Measurements from ENCODE around the gene OR10AD1.
A peak's percentile ranks its signal among the peaks of the same experiment; 100 is the strongest.

The OR10AD1 gene

GRCh38 chr12:48177982-48178381 lies 25.1 kb downstream of the OR10AD1 start:
- Histone ChIP-seq H3K9ac (ENCODE audit: low read depth, low read length) (no peak overlapping the region), H3K27me3 (ENCODE audit: insufficient read depth, low read length) (peaks cover 44% of the 10 kb centered on the region), H3K27ac (ENCODE audit: low read depth, low read length) (no peak overlapping the region), H3K9me3 (ENCODE audit: insufficient read depth, low read depth, low read length) (no peaks in the 10 kb centered on the region), H3K4me3 (ENCODE audit: low read length) (no peak overlapping the region), H3K4me1 (ENCODE audit: insufficient read depth, low read length) (peaks cover 35% of the 10 kb centered on the region), H3K36me3 (ENCODE audit: insufficient read depth, low read length) (no peaks in the 10 kb centered on the region)
- 68% methylated on average over 4 of the region's 4 CpGs for WGBS

GRCh38 chr12:48176417-48176751 lies 26.7 kb downstream of the OR10AD1 start:
- peaks cover 28% of the 10 kb centered on the region for H3K27me3 ChIP-seq (ENCODE audit: insufficient read depth, low read length)
- no peaks in the 10 kb centered on the region for H3K9me3 ChIP-seq (ENCODE audit: insufficient read depth, low read depth, low read length)
- H3K4me1 ChIP-seq (ENCODE audit: insufficient read depth, low read length), result peaks cover 29% of the 10 kb centered on the region
- H3K27ac ChIP-seq (ENCODE audit: low read depth, low read length), result no peak overlapping the region
- H3K4me3 ChIP-seq (ENCODE audit: low read length), result peak overlapping the region; percentile 34; the same call in 1 of the 2 replicates
- H3K36me3 ChIP-seq (ENCODE audit: insufficient read depth, low read length), result no peaks in the 10 kb centered on the region
- H3K9ac ChIP-seq (ENCODE audit: low read depth, low read length), result 0 out of 2 replicates have a peak overlapping the region, but pooled peaks have one; percentile 19

- 57% methylated on average over 2 of the region's 3 CpGs for WGBS
- H3K4me1 ChIP-seq (ENCODE audit: insufficient read depth, low read length), result peaks cover 29% of the 10 kb centered on the region
- no peaks in the 10 kb centered on the region for H3K36me3 ChIP-seq (ENCODE audit: insufficient read depth, low read length)
- H3K4me3 ChIP-seq (ENCODE audit: low read length), result peak overlapping the region; percentile 34
- H3K9ac ChIP-seq (ENCODE audit: low read depth, low read length), result 0 out of 2 replicates have a peak overlapping the region, but pooled peaks have one; percentile 19
- peak overlapping the region; percentile 17; the same call in 1 of the 2 replicates for H3K27ac ChIP-seq (ENCODE audit: low read depth, low read length)
- peaks cover 22% of the 10 kb centered on the region for H3K27me3 ChIP-seq (ENCODE audit: insufficient read depth, low read length)
- no peaks in the 10 kb centered on the region for H3K9me3 ChIP-seq (ENCODE audit: insufficient read depth, low read depth, low read length)
Measured at GRCh38 chr12:48175613-48176416, 27.3 kb downstream of the OR10AD1 start.

GRCh38 chr12:48169011-48169410 lies 34.1 kb downstream of the OR10AD1 start:
- Histone ChIP-seq H3K9ac (ENCODE audit: low read depth, low read length) (no peak overlapping the region), H3K9me3 (ENCODE audit: insufficient read depth, low read depth, low read length) (no peaks in the 10 kb centered on the region), H3K4me1 (ENCODE audit: insufficient read depth, low read length) (no peaks in the 10 kb centered on the region), H3K27ac (ENCODE audit: low read depth, low read length) (no peak overlapping the region), H3K4me3 (ENCODE audit: low read length) (no peak overlapping the region), H3K36me3 (ENCODE audit: insufficient read depth, low read length) (no peaks in the 10 kb centered on the region), H3K27me3 (ENCODE audit: insufficient read depth, low read length) (peaks cover 4% of the 10 kb centered on the region; the same call in 1 of the 2 replicates)
- 86% methylated on average over 19 of the region's 19 CpGs for WGBS

GRCh38 chr12:48165089-48165981 lies 37.8 kb downstream of the OR10AD1 start:
- no peaks in the 10 kb centered on the region for H3K36me3 ChIP-seq (ENCODE audit: insufficient read depth, low read length)
- WGBS, result 50% methylated on average over 1 of the region's 2 CpGs
- H3K4me3 ChIP-seq (ENCODE audit: low read length), result no peak overlapping the region
- no peak overlapping the region for H3K27ac ChIP-seq (ENCODE audit: low read depth, low read length)
- H3K9ac ChIP-seq (ENCODE audit: low read depth, low read length), result no peak overlapping the region
- H3K9me3 ChIP-seq (ENCODE audit: insufficient read depth, low read depth, low read length), result no peaks in the 10 kb centered on the region
- H3K27me3 ChIP-seq (ENCODE audit: insufficient read depth, low read length), result peaks cover 4% of the 10 kb centered on the region
- no peaks in the 10 kb centered on the region for H3K4me1 ChIP-seq (ENCODE audit: insufficient read depth, low read length)

- 97% methylated on average over 2 of the region's 2 CpGs for WGBS
- H3K36me3 ChIP-seq (ENCODE audit: insufficient read depth, low read length), result no peaks in the 10 kb centered on the region
- no peak overlapping the region for H3K4me3 ChIP-seq (ENCODE audit: low read length)
- H3K27ac ChIP-seq (ENCODE audit: low read depth, low read length), result no peak overlapping the region
- no peaks in the 10 kb centered on the region for H3K4me1 ChIP-seq (ENCODE audit: insufficient read depth, low read length)
- H3K9ac ChIP-seq (ENCODE audit: low read depth, low read length), result no peak overlapping the region
- peaks cover 4% of the 10 kb centered on the region for H3K27me3 ChIP-seq (ENCODE audit: insufficient read depth, low read length)
- H3K9me3 ChIP-seq (ENCODE audit: insufficient read depth, low read depth, low read length), result no peaks in the 10 kb centered on the region
Measured at GRCh38 chr12:48164451-48164850, 38.6 kb downstream of the OR10AD1 start.

GRCh38 chr12:48163150-48163747 lies 39.8 kb downstream of the OR10AD1 start:
- no peak overlapping the region for H3K9ac ChIP-seq (ENCODE audit: low read depth, low read length)
- peaks cover 4% of the 10 kb centered on the region for H3K27me3 ChIP-seq (ENCODE audit: insufficient read depth, low read length)
- 65% methylated on average over 5 of the region's 5 CpGs for WGBS
- H3K27ac ChIP-seq (ENCODE audit: low read depth, low read length), result no peak overlapping the region
- H3K9me3 ChIP-seq (ENCODE audit: insufficient read depth, low read depth, low read length), result no peaks in the 10 kb centered on the region
- no peak overlapping the region for H3K4me3 ChIP-seq (ENCODE audit: low read length)
- H3K4me1 ChIP-seq (ENCODE audit: insufficient read depth, low read length), result no peaks in the 10 kb centered on the region
- H3K36me3 ChIP-seq (ENCODE audit: insufficient read depth, low read length), result no peaks in the 10 kb centered on the region

GRCh38 chr12:48160807-48161206 lies 42.3 kb downstream of the OR10AD1 start:
- 100% methylated on average over 2 of the region's 2 CpGs for WGBS
- Histone ChIP-seq H3K27me3 (ENCODE audit: insufficient read depth, low read length) (peaks cover under 1% of the 10 kb centered on the region), H3K9ac (ENCODE audit: low read depth, low read length) (no peak overlapping the region), H3K4me3 (ENCODE audit: low read length) (no peak overlapping the region), H3K27ac (ENCODE audit: low read depth, low read length) (no peak overlapping the region), H3K4me1 (ENCODE audit: insufficient read depth, low read length) (no peaks in the 10 kb centered on the region; the same call in 1 of the 2 replicates), H3K36me3 (ENCODE audit: insufficient read depth, low read length) (no peaks in the 10 kb centered on the region), H3K9me3 (ENCODE audit: insufficient read depth, low read depth, low read length) (no peaks in the 10 kb centered on the region)

- Histone ChIP-seq H3K9ac (ENCODE audit: low read depth, low read length) (no peak overlapping the region), H3K4me1 (ENCODE audit: insufficient read depth, low read length) (no peaks in the 10 kb centered on the region; the same call in 1 of the 2 replicates), H3K4me3 (ENCODE audit: low read length) (no peak overlapping the region), H3K36me3 (ENCODE audit: insufficient read depth, low read length) (no peaks in the 10 kb centered on the region), H3K9me3 (ENCODE audit: insufficient read depth, low read depth, low read length) (no peaks in the 10 kb centered on the region), H3K27me3 (ENCODE audit: insufficient read depth, low read length) (no peaks in the 10 kb centered on the region; the same call in 1 of the 2 replicates), H3K27ac (ENCODE audit: low read depth, low read length) (no peak overlapping the region)
- 94% methylated on average over 5 of the region's 5 CpGs for WGBS
Measured at GRCh38 chr12:48160046-48160445, 43.0 kb downstream of the OR10AD1 start.

GRCh38 chr12:48157889-48158370 lies 45.2 kb downstream of the OR10AD1 start:
- Histone ChIP-seq H3K9ac (ENCODE audit: low read depth, low read length) (0 out of 2 replicates have a peak overlapping the region, but pooled peaks have one; percentile 24), H3K27ac (ENCODE audit: low read depth, low read length) (no peak overlapping the region; the same call in 1 of the 2 replicates), H3K9me3 (ENCODE audit: insufficient read depth, low read depth, low read length) (no peaks in the 10 kb centered on the region), H3K4me3 (ENCODE audit: low read length) (peak overlapping the region; percentile 88), H3K27me3 (ENCODE audit: insufficient read depth, low read length) (no peaks in the 10 kb centered on the region), H3K36me3 (ENCODE audit: insufficient read depth, low read length) (no peaks in the 10 kb centered on the region), H3K4me1 (ENCODE audit: insufficient read depth, low read length) (no peaks in the 10 kb centered on the region; the same call in 1 of the 2 replicates)
- WGBS, result 97% methylated on average over 2 of the region's 3 CpGs

All from HUES64 (cell line).